Uterus (tissue), 4 donors: ENCODE data around the gene BAK1. TPM values are rescaled to one million over a fixed set of nuclear protein-coding genes. Genes with fewer than 3 reads are reported as not detected.
A peak's percentile ranks its signal among the peaks of the same experiment; 100 is the strongest.

Experiments used
- DNase-seq, 2 donors: peaks; one replicate each; pipeline ENCODE4 v3.0.0-alpha.2; 2019 to 2020
- H3K27ac ChIP-seq, 2 donors: fragments of 200-600 bp; sonication (generic); 1 replicate in 1 of 2; 2 replicates in 1 of 2; pipeline ENCODE4 v1.5.1; 2016 to 2018
- H3K27me3 ChIP-seq, 2 donors: fragments of 200-600 bp; sonication (generic); one replicate each; pipeline ENCODE4 v1.5.1; 2018 to 2019; ENCODE audit warnings: control low read depth in 1 of 2
- H3K36me3 ChIP-seq, 2 donors: fragments of 200-600 bp; sonication (generic); one replicate each; pipeline ENCODE4 v1.5.1; 2019; ENCODE audit warnings: control low read depth in 1 of 2
- H3K4me1 ChIP-seq, 2 donors: fragments of 200-600 bp; sonication (generic); one replicate each; pipeline ENCODE4 v1.5.1; 2018 to 2019; ENCODE audit warnings: control low read depth in 1 of 2
- H3K4me3 ChIP-seq, 2 donors: fragments of 200-600 bp; sonication (generic); 1 replicate in 1 of 2; 2 replicates in 1 of 2; pipeline ENCODE4 v1.5.1; 2018 to 2019; ENCODE audit warnings: mild to moderate bottlenecking in 1 of 2
- H3K9me3 ChIP-seq, 2 donors: fragments of 200-600 bp; sonication (generic); one replicate each; pipeline ENCODE4 v1.5.1; 2019; ENCODE audit warnings: control low read depth in 1 of 2
- CTCF ChIP-seq, 4 experiments: fragments of 200-600 bp in 2 of 4; fragments of 450-650 bp in 2 of 4; sonication (generic) in 2 of 4; IDR thresholded peaks; one replicate each; pipeline ENCODE4 v1.5.1; 2016 to 2019; ENCODE audit warnings: antibody characterized with exemption in 4 of 4, mild to moderate bottlenecking in 2 of 4, moderate library complexity in 1 of 4
- POLR2A ChIP-seq, 2 donors: fragments of 450-650 bp; IDR thresholded peaks; one replicate each; pipeline ENCODE4 v1.6.1; 2016; ENCODE audit warnings: antibody characterized with exemption in 2 of 2, mild to moderate bottlenecking in 1 of 2, moderate library complexity in 1 of 2
- intact Hi-C: fragments of 100-400 bp; cut with DNase I; formaldehyde crosslinking; loops from one replicate; pipeline ENCODE4 v1.15.1; 2023; ENCODE audit warnings: low total_unique reads
- total RNA-seq, 4 donors: library from RNA; depleted of rRNA in 3 of 4; stranded (reverse); fragments of >200 nt in 3 of 4; gene quantifications; one replicate each; pipeline versions ENCODE4 v1.1.0 to v1.2.4, GENCODE V29; 2014 to 2023
- donor health status: DM: yes; HTN: yes; CAD: no.

The BAK1 gene
- total RNA-seq, 4 donors from 2014 or later: 0.88 to 15.3 (median 6.1) TPM

GRCh38 chr6:33586108-33586640 lies 6.1 kb upstream of the BAK1 start:
- intact Hi-C loops: loop anchor here (10.0 kb wide), 3 partner anchors 49 to 569 kb away; no protein-coding TSS in a partner anchor
- Histone ChIP-seq H3K27me3 (no peaks in the 10 kb centered on the region), H3K36me3 (no peaks in the 10 kb centered on the region), H3K9me3 (no peaks in the 10 kb centered on the region), H3K4me1 (peaks cover 0 to 10% of the 10 kb centered on the region in 2 donors), H3K27ac (no peak overlapping the region), H3K4me3 (no peak overlapping the region)
- DNase-seq: no peak
- TF ChIP-seq POLR2A (IDR thresholded peaks at IDR 0.05): no peak
- TF ChIP-seq CTCF (IDR thresholded peaks at IDR 0.05): no peak

GRCh38 chr6:33585403-33586107 lies 5.5 kb upstream of the BAK1 start:
- no peaks in the 10 kb centered on the region for H3K36me3 ChIP-seq
- H3K4me3 ChIP-seq: no peak overlapping the region
- TF ChIP-seq CTCF (IDR thresholded peaks at IDR 0.05): peak; percentile 95 to 99 (median 98)
- TF ChIP-seq POLR2A (IDR thresholded peaks at IDR 0.05): no peak
- H3K4me1 ChIP-seq: peaks cover 0 to 10% of the 10 kb centered on the region in 2 donors
- no peaks in the 10 kb centered on the region for H3K9me3 ChIP-seq
- H3K27me3 ChIP-seq: no peaks in the 10 kb centered on the region
- no peak overlapping the region for H3K27ac ChIP-seq
- intact Hi-C loops: loop anchor here (10.0 kb wide), 3 partner anchors 49 to 569 kb away; no protein-coding TSS in a partner anchor
- peak; percentile 85 for DNase-seq

GRCh38 chr6:33584700-33585402 lies 4.8 kb upstream of the BAK1 start:
- TF ChIP-seq CTCF (IDR thresholded peaks at IDR 0.05) (no peak), POLR2A (IDR thresholded peaks at IDR 0.05) (no peak)
- Histone ChIP-seq H3K4me3 (no peak overlapping the region), H3K36me3 (no peaks in the 10 kb centered on the region), H3K27ac (no peak overlapping the region), H3K4me1 (peaks cover 0 to 7% of the 10 kb centered on the region in 2 donors), H3K9me3 (no peaks in the 10 kb centered on the region), H3K27me3 (no peaks in the 10 kb centered on the region)
- intact Hi-C loops: loop anchor here (10.0 kb wide), 3 partner anchors 50 to 570 kb away; no protein-coding TSS in a partner anchor
- no peak for DNase-seq

GRCh38 chr6:33583591-33584155 lies 3.6 kb upstream of the BAK1 start:
- H3K9me3 ChIP-seq: no peaks in the 10 kb centered on the region
- DNase-seq: no peak
- H3K4me3 ChIP-seq: no peak overlapping the region
- no peaks in the 10 kb centered on the region for H3K27me3 ChIP-seq
- intact Hi-C loops: loop anchor here (10.0 kb wide), 3 partner anchors 51 to 571 kb away; no protein-coding TSS in a partner anchor
- H3K4me1 ChIP-seq: peaks cover 5 to 14% of the 10 kb centered on the region in 2 donors
- TF ChIP-seq CTCF (IDR thresholded peaks at IDR 0.05) (no peak), POLR2A (IDR thresholded peaks at IDR 0.05) (no peak)
- H3K36me3 ChIP-seq: no peaks in the 10 kb centered on the region
- H3K27ac ChIP-seq: no peak overlapping the region
